ENCODE results near the gene ZDHHC21.
A peak's percentile ranks its signal among the peaks of the same experiment; 100 is the strongest.

ZDHHC21 gene, protein sequence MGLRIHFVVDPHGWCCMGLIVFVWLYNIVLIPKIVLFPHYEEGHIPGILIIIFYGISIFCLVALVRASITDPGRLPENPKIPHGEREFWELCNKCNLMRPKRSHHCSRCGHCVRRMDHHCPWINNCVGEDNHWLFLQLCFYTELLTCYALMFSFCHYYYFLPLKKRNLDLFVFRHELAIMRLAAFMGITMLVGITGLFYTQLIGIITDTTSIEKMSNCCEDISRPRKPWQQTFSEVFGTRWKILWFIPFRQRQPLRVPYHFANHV

DNA sequence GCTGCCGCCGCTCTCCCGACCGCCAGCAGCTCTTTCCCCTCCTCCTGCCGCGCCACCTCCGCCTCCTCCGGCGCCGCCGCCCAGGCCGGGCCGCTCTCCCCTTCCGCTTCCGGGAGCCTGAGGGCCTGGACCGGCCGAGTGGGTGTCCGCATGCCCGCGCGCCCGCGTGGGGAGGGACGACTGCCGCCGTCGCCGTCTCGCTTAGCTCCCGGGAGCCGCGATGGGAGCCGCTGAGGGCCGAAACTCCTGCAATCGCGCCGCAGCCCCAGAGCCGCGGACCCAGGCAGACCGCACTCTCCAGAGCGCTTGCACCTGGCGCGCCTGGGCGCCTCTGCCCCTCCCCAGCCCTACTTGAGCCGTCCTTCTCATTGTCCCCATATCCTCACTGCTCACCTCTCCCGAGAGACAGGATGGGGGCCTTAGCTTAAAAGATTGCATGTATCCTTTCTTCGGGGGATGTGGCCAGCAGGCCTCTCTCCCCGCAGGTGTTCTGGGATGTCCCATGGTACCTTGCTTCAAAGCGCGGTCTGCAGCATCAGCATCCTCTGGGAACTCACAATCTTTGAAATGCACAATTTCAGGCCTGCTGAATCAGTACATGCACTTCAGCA is at the start of gene ZDHHC21:
Gene ZDHHC21 (minus strand): TSS at position 182 of the 611 bp plus-strand sequence. CDS start 19,092 bp downstream, outside the sequence.
- Histone ChIP-seq H3K4me1 (ENCODE audit: insufficient read depth, low read length) (peaks cover 20% of the 10 kb centered on the region), H3K36me3 (ENCODE audit: insufficient read depth, low read length) (peaks cover 14% of the 10 kb centered on the region), H3K27me3 (ENCODE audit: insufficient read depth, low read length) (no peaks in the 10 kb centered on the region), H3K9me3 (ENCODE audit: low read length) (no peaks in the 10 kb centered on the region), H3K4me3 (ENCODE audit: low read length) (peak within 1 kb of the TSS; percentile 72), H2AFZ (ENCODE audit: low read depth, low read length) (peak within 1 kb of the TSS; percentile 86)

DNA sequence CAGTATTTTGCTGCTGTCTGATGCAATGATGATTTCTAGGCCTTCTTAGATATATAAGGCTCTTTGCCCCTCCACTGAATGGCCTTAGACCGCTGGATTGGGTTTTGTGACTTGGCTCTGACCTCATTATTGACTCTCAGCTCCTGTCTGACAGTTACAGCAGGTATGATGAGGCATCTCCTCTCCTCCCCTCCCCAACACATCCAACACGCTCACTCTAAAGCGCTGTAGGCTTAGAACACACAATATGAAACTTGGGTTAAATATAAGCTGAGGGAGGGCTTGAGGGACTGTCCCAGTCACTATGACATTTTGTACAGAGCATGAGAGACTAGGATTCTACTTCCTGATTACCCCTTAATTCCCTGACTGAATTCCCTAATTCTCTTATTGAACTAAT is 48.1 kb upstream of the ZDHHC21 start:
- Histone ChIP-seq H3K4me1 (ENCODE audit: insufficient read depth, low read length) (no peaks in the 10 kb centered on the region), H3K4me3 (ENCODE audit: low read length) (no peak overlapping the region), H3K27me3 (ENCODE audit: insufficient read depth, low read length) (no peaks in the 10 kb centered on the region), H3K9me3 (ENCODE audit: low read length) (no peaks in the 10 kb centered on the region), H2AFZ (ENCODE audit: low read depth, low read length) (no peak overlapping the region), H3K36me3 (ENCODE audit: insufficient read depth, low read length) (peaks cover 5% of the 10 kb centered on the region)

DNA sequence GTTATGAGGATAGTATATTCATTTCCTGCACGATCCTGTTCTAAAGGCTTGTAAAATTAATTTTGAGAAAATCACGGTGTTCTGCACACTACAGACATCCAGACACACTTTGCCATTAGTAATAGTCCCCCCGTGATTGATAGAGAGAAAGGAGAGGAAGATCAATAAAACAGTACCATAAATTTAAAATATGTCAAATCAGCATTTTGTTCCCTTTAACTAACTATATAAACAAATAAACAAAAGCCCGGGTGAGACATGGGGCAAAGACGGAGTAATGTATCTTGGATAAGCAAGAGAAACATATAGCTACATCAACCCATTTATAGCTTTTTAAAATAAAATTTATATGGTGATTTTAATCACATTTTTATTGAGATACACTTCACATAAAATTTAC is 39.9 kb upstream of the ZDHHC21 start:
- no peak overlapping the region for H2AFZ ChIP-seq (ENCODE audit: low read depth, low read length)
- no peaks in the 10 kb centered on the region for H3K36me3 ChIP-seq (ENCODE audit: insufficient read depth, low read length)
- H3K4me1 ChIP-seq (ENCODE audit: insufficient read depth, low read length) = no peaks in the 10 kb centered on the region
- no peaks in the 10 kb centered on the region for H3K27me3 ChIP-seq (ENCODE audit: insufficient read depth, low read length)
- H3K9me3 ChIP-seq (ENCODE audit: low read length) = no peaks in the 10 kb centered on the region
- H3K4me3 ChIP-seq (ENCODE audit: low read length) = no peak overlapping the region

DNA sequence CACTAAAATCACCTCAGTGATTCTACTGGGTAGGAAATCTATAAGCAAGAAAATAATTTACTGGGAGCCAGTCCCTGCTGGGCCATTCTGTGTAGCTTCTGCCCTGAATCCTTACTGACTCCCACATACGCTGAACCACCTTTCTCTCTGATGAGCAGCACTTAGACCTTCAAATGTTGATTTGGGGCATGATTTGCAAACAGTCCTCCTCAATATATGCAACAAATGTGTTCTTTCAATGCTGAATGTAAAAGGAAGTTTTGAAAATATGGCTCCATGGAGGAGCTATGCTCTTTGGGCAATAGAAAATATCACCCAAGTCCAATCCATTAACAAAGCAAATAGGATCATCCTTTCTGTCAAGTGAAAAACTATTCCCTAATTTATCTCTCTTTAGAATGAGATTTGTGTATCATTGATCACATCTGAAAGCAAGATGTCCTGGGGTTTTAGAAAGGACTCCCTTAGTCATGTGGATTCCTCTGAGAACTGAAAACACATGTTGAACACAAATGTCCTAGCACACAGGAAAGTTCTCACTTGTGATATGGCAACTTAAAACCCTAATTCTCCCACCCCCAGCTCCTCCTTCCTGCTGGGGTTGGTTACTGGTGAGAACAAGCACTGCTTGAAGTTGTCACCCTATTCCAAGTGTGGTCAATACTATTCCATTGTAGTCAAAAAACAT is 38.2 kb upstream of the ZDHHC21 start:
- Histone ChIP-seq H3K4me1 (ENCODE audit: insufficient read depth, low read length) (no peaks in the 10 kb centered on the region), H3K9me3 (ENCODE audit: low read length) (no peaks in the 10 kb centered on the region), H3K4me3 (ENCODE audit: low read length) (no peak overlapping the region), H3K27me3 (ENCODE audit: insufficient read depth, low read length) (no peaks in the 10 kb centered on the region), H3K36me3 (ENCODE audit: insufficient read depth, low read length) (no peaks in the 10 kb centered on the region), H2AFZ (ENCODE audit: low read depth, low read length) (no peak overlapping the region)

DNA sequence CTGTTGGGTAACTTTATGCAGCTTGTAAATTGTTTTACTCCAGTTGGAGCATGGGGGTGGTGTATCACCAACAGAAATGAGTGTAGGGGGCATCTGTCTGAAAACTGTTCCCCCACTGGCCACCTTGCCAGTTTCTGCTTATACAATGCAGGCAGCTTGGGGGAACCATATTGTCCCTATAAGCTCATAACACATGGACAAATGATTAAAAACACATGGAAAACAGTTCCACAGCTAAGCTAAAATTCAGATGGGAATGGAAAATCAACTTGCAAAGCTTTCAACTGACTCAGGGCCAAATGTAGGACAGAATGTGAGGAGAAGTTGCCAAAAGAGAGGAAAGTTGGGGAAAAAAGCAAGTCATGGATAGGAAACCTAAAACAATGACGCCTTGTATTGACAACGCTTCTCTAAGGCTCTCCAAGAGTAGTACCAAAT is 37.2 kb upstream of the ZDHHC21 start:
- Histone ChIP-seq H3K4me3 (ENCODE audit: low read length) (no peak overlapping the region), H3K36me3 (ENCODE audit: insufficient read depth, low read length) (no peaks in the 10 kb centered on the region), H3K9me3 (ENCODE audit: low read length) (no peaks in the 10 kb centered on the region), H3K4me1 (ENCODE audit: insufficient read depth, low read length) (no peaks in the 10 kb centered on the region), H2AFZ (ENCODE audit: low read depth, low read length) (no peak overlapping the region), H3K27me3 (ENCODE audit: insufficient read depth, low read length) (no peaks in the 10 kb centered on the region)

DNA sequence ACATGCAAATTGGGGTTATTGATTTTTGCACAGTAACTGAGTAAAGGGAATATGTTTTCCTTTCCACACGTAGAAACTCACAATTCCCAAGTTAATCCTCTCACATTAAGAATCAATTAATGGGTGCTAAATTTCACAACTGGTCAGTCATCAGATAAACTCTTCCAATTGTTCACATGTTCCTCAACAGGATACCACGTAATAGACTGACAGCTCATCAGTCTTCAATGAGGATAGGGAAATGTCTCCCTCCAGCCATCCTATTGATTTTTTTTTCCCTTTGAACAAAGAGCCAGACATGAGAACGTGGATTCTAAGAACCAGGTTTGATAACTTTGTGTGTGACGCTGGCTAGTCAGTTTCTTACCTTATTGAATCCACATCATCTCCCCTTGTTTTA is 30.1 kb upstream of the ZDHHC21 start:
- no peaks in the 10 kb centered on the region for H3K27me3 ChIP-seq (ENCODE audit: insufficient read depth, low read length)
- no peaks in the 10 kb centered on the region for H3K4me1 ChIP-seq (ENCODE audit: insufficient read depth, low read length)
- H2AFZ ChIP-seq (ENCODE audit: low read depth, low read length) = no peak overlapping the region
- H3K9me3 ChIP-seq (ENCODE audit: low read length) = no peaks in the 10 kb centered on the region
- no peak overlapping the region for H3K4me3 ChIP-seq (ENCODE audit: low read length)
- H3K36me3 ChIP-seq (ENCODE audit: insufficient read depth, low read length) = no peaks in the 10 kb centered on the region

DNA sequence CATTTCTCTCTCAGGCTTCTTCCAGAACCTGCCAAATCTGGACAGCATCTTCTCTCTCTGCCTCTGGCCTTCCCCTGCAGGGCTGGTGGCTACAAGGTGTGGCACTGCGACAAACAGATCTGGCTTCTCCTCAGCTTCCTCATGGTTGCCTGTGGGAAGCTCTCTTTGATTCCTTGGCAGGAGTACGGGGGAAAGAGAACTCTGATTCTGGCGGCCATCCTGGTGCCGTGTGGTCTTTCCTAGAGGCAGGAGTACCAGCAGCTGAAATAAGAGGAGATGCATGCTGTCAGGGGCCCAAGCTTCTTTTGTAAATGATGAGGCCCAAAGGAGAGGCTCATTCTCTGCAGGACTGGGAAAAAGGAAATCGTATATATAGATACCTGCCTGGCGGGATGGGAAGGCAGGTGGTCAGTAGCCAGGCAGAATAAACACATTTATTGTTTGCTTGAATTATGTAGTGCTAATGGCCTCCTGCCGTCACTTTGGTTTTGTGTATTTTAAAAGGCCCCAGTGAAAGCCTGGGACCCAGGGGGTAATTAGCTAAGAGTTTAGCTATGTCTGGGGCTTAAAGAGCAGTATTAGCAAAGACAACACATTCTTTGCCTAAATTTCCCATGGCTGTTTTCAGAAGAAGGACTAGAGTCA is 29.3 kb upstream of the ZDHHC21 start, which contains the start of gene CER1:
Gene CER1 (minus strand): TSS at position 343 of the 645 bp plus-strand sequence. CDS start 61 bp downstream, at position 282.
- H3K4me3 ChIP-seq (ENCODE audit: low read length) = no peak within 1 kb of the TSS
- no peaks in the 10 kb centered on the region for H3K36me3 ChIP-seq (ENCODE audit: insufficient read depth, low read length)
- no peak within 1 kb of the TSS for H2AFZ ChIP-seq (ENCODE audit: low read depth, low read length)
- no peaks in the 10 kb centered on the region for H3K9me3 ChIP-seq (ENCODE audit: low read length)
- no peaks in the 10 kb centered on the region for H3K4me1 ChIP-seq (ENCODE audit: insufficient read depth, low read length)
- H3K27me3 ChIP-seq (ENCODE audit: insufficient read depth, low read length) = no peaks in the 10 kb centered on the region

DNA sequence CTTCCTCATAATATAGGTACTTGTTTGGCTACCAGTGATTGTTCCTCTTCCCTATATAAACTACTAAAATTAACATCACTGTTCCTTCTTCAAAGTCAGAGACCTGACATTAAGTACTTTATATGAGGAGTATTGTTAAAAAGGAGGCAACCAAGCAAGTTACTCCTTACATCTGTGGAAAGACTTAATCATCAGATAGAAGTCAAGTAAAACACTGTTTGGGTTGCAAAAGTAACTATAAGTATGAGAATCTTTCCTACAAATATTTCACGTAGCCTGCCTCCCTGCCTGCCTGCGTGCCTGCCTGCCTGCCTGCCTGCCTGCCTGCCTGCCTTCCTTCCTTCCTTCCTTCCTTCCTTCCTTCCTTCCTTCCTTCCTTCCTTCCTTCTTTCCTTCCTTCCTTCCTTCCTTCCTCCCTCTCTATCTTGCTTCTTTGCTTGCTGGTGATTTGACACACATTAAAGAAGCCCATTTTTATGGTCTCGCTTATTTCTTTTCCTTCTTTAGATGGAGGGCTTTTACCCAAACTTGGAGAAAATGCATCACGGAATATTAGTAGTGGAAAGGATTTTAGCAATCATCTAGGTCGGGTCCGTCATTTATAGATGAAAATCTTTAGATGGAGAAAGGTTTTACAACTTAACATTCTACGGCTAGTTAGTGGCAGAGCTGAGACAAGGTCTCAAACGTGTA is 26.1 kb upstream of the ZDHHC21 start:
- H2AFZ ChIP-seq (ENCODE audit: low read depth, low read length) = no peak overlapping the region
- no peaks in the 10 kb centered on the region for H3K27me3 ChIP-seq (ENCODE audit: insufficient read depth, low read length)
- no peak overlapping the region for H3K4me3 ChIP-seq (ENCODE audit: low read length)
- no peaks in the 10 kb centered on the region for H3K4me1 ChIP-seq (ENCODE audit: insufficient read depth, low read length)
- no peaks in the 10 kb centered on the region for H3K36me3 ChIP-seq (ENCODE audit: insufficient read depth, low read length)
- no peaks in the 10 kb centered on the region for H3K9me3 ChIP-seq (ENCODE audit: low read length)

DNA sequence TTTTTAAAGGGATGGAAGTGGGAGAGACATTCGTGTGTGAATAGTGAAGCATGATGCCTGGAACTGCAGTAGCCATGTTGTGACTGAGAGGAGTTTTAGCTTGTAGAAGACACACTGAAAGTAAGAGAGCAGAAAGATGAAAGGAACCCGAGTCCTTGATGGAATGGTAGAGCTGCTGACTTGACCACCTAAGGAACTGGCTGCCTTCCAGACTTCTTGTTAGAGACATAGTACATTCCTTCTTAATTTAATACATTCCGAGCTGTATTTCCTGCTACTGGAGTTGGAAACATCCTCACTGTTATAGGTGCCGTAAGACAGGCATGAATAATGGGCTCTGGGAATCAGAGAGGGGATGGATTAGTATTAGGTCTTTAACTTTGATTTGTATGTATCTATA is 21.9 kb upstream of the ZDHHC21 start:
- no peak overlapping the region for H3K4me3 ChIP-seq (ENCODE audit: low read length)
- no peaks in the 10 kb centered on the region for H3K9me3 ChIP-seq (ENCODE audit: low read length)
- H2AFZ ChIP-seq (ENCODE audit: low read depth, low read length) = no peak overlapping the region
- H3K4me1 ChIP-seq (ENCODE audit: insufficient read depth, low read length) = no peaks in the 10 kb centered on the region
- no peaks in the 10 kb centered on the region for H3K36me3 ChIP-seq (ENCODE audit: insufficient read depth, low read length)
- no peaks in the 10 kb centered on the region for H3K27me3 ChIP-seq (ENCODE audit: insufficient read depth, low read length)

DNA sequence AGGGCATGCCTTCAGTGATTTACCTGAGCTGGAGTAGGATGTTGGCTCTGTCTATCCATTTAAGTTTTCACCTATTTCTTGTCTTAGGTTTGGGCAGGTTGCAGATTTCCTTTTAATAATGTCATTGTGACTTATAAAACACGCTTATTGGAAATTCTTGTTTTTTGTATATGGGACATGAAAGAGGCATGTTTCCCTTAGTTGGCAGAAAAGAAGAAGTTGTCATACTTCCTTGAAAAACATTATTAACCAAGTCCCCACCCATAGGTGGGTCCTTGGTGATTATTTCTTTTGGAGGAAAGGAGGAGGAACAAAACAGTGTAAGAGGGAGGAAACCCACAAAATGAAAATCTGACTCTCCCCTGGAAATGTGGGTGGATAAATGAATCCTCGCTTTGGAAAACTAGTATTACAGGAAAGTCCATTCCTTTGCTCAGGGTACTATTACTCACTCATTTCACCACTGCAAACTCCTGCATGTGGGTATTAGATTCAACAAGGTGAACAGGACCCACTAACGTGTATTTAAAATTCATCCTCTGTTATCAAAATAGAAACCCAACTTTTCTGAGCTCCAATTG is 20.0 kb upstream of the ZDHHC21 start:
- H3K4me1 ChIP-seq (ENCODE audit: insufficient read depth, low read length) = no peaks in the 10 kb centered on the region
- H3K9me3 ChIP-seq (ENCODE audit: low read length) = no peaks in the 10 kb centered on the region
- no peaks in the 10 kb centered on the region for H3K36me3 ChIP-seq (ENCODE audit: insufficient read depth, low read length)
- no peaks in the 10 kb centered on the region for H3K27me3 ChIP-seq (ENCODE audit: insufficient read depth, low read length)
- H3K4me3 ChIP-seq (ENCODE audit: low read length) = no peak overlapping the region
- no peak overlapping the region for H2AFZ ChIP-seq (ENCODE audit: low read depth, low read length)

DNA sequence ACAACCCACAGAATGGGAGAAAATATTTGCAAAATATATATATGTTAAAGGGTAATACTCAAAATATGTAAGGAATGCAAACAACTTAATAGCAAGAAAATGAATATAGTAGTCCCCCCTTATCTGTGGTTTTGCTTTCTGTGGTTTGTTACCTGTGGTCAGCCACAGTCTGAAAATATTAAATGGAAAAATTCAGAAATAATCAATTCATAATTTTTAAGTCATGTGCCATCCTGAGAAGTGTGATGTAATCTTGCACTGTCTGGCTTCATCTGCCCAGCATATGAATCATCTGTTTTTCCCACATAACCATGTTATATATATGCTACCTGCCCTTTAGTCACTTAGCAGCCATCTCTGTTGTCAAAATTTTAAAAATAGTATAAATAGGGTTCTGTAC is 17.6 kb upstream of the ZDHHC21 start:
- Histone ChIP-seq H3K4me1 (ENCODE audit: insufficient read depth, low read length) (no peaks in the 10 kb centered on the region), H3K27me3 (ENCODE audit: insufficient read depth, low read length) (no peaks in the 10 kb centered on the region), H3K36me3 (ENCODE audit: insufficient read depth, low read length) (no peaks in the 10 kb centered on the region), H3K9me3 (ENCODE audit: low read length) (no peaks in the 10 kb centered on the region), H2AFZ (ENCODE audit: low read depth, low read length) (no peak overlapping the region), H3K4me3 (ENCODE audit: low read length) (no peak overlapping the region)

DNA sequence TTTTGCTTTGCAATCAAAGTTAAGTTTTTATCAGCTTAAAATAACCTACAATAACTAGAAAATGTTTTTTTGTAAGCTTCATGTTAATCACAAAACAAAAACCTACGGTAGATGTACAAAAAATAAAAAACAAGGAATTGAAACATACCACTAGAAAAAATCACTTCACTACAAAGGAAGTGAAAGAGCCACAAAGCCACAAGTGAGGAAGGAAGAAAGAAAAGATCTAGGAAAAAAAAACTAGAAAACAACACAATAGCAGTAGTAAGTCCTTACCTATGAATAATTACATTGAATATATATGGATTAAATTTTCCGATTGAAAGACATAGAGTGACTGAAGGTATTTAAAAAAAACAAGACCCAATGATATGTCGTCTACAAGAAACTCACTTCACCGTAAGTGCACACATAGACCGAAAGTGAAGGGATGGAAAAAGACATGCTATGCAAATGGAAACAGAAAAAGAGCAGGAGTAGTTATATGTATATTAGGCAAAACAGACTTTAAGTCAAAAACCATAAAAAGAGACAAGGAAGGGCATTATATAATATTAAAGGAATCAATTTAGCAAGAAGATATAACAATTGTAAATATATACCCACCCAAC is 13.4 kb upstream of the ZDHHC21 start:
- Histone ChIP-seq H2AFZ (ENCODE audit: low read depth, low read length) (no peak overlapping the region), H3K27me3 (ENCODE audit: insufficient read depth, low read length) (no peaks in the 10 kb centered on the region), H3K9me3 (ENCODE audit: low read length) (peaks cover 4% of the 10 kb centered on the region), H3K4me1 (ENCODE audit: insufficient read depth, low read length) (no peaks in the 10 kb centered on the region), H3K4me3 (ENCODE audit: low read length) (no peak overlapping the region), H3K36me3 (ENCODE audit: insufficient read depth, low read length) (no peaks in the 10 kb centered on the region)
